ENCODE data around the gene ITPKB. TPM values are rescaled to one million over a fixed set of nuclear protein-coding genes. Genes with fewer than 3 reads are reported as not detected.

The ITPKB gene
- total RNA-seq, 6 experiments from 2014 or later = 1.7 to 3.0 (median 2.2) TPM

- no peak overlapping the region for H3K4me3 Mint-ChIP-seq
- peaks cover 4% of the 10 kb centered on the region; the same call in 1 of the 2 replicates for H3K27me3 Mint-ChIP-seq (ENCODE audit: insufficient read depth)
- no peaks in the 10 kb centered on the region for H3K9me3 Mint-ChIP-seq
- TF ChIP-seq CTCF (IDR thresholded peaks at IDR 0.05) = no peak
- no peaks in the 10 kb centered on the region for H3K36me3 Mint-ChIP-seq (ENCODE audit: low read depth)
- DNase-seq = no peak
- H3K4me1 Mint-ChIP-seq (ENCODE audit: low read depth) = peaks cover 30% of the 10 kb centered on the region
- no peak overlapping the region for H3K27ac Mint-ChIP-seq
Observed at GRCh38 chr1:226699166-226699565, 39.9 kb downstream of the ITPKB start.

GRCh38 chr1:226698659-226699058, 40.4 kb downstream of the ITPKB start:
- Mint-ChIP-seq H3K4me1 (ENCODE audit: low read depth) (peaks cover 25% of the 10 kb centered on the region), H3K4me3 (no peak overlapping the region), H3K9me3 (no peaks in the 10 kb centered on the region), H3K27me3 (ENCODE audit: insufficient read depth) (peaks cover 4% of the 10 kb centered on the region; the same call in 1 of the 2 replicates), H3K36me3 (ENCODE audit: low read depth) (no peaks in the 10 kb centered on the region), H3K27ac (no peak overlapping the region)
- TF ChIP-seq CTCF (IDR thresholded peaks at IDR 0.05) = no peak
- no peak for DNase-seq

GRCh38 chr1:226697929-226698544, 41.0 kb downstream of the ITPKB start:
- no peak overlapping the region for H3K27ac Mint-ChIP-seq
- no peak overlapping the region for H3K4me3 Mint-ChIP-seq
- H3K36me3 Mint-ChIP-seq (ENCODE audit: low read depth) = no peaks in the 10 kb centered on the region
- peaks cover 7% of the 10 kb centered on the region; the same call in 1 of the 2 replicates for H3K27me3 Mint-ChIP-seq (ENCODE audit: insufficient read depth)
- DNase-seq = no peak
- no peaks in the 10 kb centered on the region for H3K9me3 Mint-ChIP-seq
- H3K4me1 Mint-ChIP-seq (ENCODE audit: low read depth) = peaks cover 21% of the 10 kb centered on the region
- no peak for TF ChIP-seq CTCF (IDR thresholded peaks at IDR 0.05)

- no peak for TF ChIP-seq CTCF (IDR thresholded peaks at IDR 0.05)
Observed at GRCh38 chr1:226697151-226697928, 41.7 kb downstream of the ITPKB start.

GRCh38 chr1:226696547-226696946, 42.5 kb downstream of the ITPKB start:
- Mint-ChIP-seq H3K36me3 (ENCODE audit: low read depth) (no peaks in the 10 kb centered on the region), H3K27ac (no peak overlapping the region), H3K27me3 (ENCODE audit: insufficient read depth) (peaks cover 10% of the 10 kb centered on the region; the same call in 1 of the 2 replicates), H3K9me3 (no peaks in the 10 kb centered on the region), H3K4me3 (no peak overlapping the region), H3K4me1 (ENCODE audit: low read depth) (peaks cover 13% of the 10 kb centered on the region)
- TF ChIP-seq CTCF (IDR thresholded peaks at IDR 0.05) = no peak
- no peak for DNase-seq

More at GRCh38 chr1:226697151-226697928, 41.7 kb downstream of the ITPKB start:
- peaks cover 14% of the 10 kb centered on the region for H3K4me1 Mint-ChIP-seq (ENCODE audit: low read depth)
- peak; percentile 43 for DNase-seq
- H3K4me3 Mint-ChIP-seq = no peak overlapping the region
- peaks cover 10% of the 10 kb centered on the region; the same call in 1 of the 2 replicates for H3K27me3 Mint-ChIP-seq (ENCODE audit: insufficient read depth)
- no peaks in the 10 kb centered on the region for H3K36me3 Mint-ChIP-seq (ENCODE audit: low read depth)
- H3K27ac Mint-ChIP-seq = no peak overlapping the region
- H3K9me3 Mint-ChIP-seq = no peaks in the 10 kb centered on the region
